ENCODE measurements around the gene ARHGAP6. TPM values are rescaled to one million over a fixed set of nuclear protein-coding genes. Genes with fewer than 3 reads are reported as not detected.

The ARHGAP6 gene
- total RNA-seq, 1 experiment from 2014 or later = 0.10 TPM

GRCh38 chrX:11111947-11112346 lies 553.8 kb downstream of the ARHGAP6 start:
- Histone ChIP-seq H3K9me2 (ENCODE audit: insufficient read depth) (no peaks in the 10 kb centered on the region), H3K27ac (ENCODE audit: low read depth, low read length) (peak overlapping the region; percentile 60), H3K9me3 (ENCODE audit: control insufficient read depth in 1 of 2, insufficient read depth in 1 of 2, low read depth in 1 of 2, low read length in 2 of 2) (no peaks in the 10 kb centered on the region), H4K20me1 (ENCODE audit: insufficient read depth) (no peaks in the 10 kb centered on the region), H3K27me3 (ENCODE audit: insufficient read depth, low read length) (no peaks in the 10 kb centered on the region), H3K4me3 (replicated peaks in 1 of 2; ENCODE audit: low read depth in 1 of 2, low read length in 2 of 2) (peak overlapping the region; percentile 73 to 74), H3K79me2 (ENCODE audit: insufficient read depth, low read length) (peaks cover 44% of the 10 kb centered on the region), H2AFZ (ENCODE audit: low read depth, low read length, poor library complexity, severe bottlenecking) (no peak overlapping the region), H3K9ac (ENCODE audit: low read length) (peak overlapping the region; percentile 94), H3K4me2 (ENCODE audit: low read length) (peak overlapping the region; percentile 79), H3K36me3 (ENCODE audit: control insufficient read depth in 1 of 2, insufficient read depth in 2 of 2, low read length in 2 of 2) (peaks cover 20 to 31% of the 10 kb centered on the region in 2 experiments), H3K4me1 (ENCODE audit: control insufficient read depth in 1 of 2, insufficient read depth in 2 of 2, low read length in 2 of 2) (peaks cover 2 to 13% of the 10 kb centered on the region in 2 experiments; a peak in 2 of 4 replicates)
- ATAC-seq (no peak), DNase-seq (ENCODE audit: low read depth, low spot score) (no peak)
- intact Hi-C loops (cut with micrococcal nuclease) = no loop called here
- ChIA-PET RAD21 (ENCODE audit: low non-redundant PET in 1 of 2, low total read pairs in 2 of 2, uncharacterized antibody in 2 of 2, unreplicated experiment in 2 of 2) (no interaction called here), POLR2A (no interaction called here), CTCF (no interaction called here)
- BruUV-seq (replicated peaks) = no TSS peak
- TF ChIP-seq REST (IDR thresholded peaks at IDR 0.05; ENCODE audit: low read depth) = no peak
- TF ChIP-seq, protein P1, sequence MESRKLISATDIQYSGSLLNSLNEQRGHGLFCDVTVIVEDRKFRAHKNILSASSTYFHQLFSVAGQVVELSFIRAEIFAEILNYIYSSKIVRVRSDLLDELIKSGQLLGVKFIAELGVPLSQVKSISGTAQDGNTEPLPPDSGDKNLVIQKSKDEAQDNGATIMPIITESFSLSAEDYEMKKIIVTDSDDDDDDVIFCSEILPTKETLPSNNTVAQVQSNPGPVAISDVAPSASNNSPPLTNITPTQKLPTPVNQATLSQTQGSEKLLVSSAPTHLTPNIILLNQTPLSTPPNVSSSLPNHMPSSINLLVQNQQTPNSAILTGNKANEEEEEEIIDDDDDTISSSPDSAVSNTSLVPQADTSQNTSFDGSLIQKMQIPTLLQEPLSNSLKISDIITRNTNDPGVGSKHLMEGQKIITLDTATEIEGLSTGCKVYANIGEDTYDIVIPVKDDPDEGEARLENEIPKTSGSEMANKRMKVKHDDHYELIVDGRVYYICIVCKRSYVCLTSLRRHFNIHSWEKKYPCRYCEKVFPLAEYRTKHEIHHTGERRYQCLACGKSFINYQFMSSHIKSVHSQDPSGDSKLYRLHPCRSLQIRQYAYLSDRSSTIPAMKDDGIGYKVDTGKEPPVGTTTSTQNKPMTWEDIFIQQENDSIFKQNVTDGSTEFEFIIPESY (IDR thresholded peaks at IDR 0.05; ENCODE audit: extremely low read depth, insufficient replicate concordance, low read length) = no peak

Data from HCT116 (cell line).